HEK293 (cell line): ENCODE results near the gene LGI4.
"Not testable (repeated sequence)": the region's sequence is repeated elsewhere in the genome, so short reads cannot be mapped to it uniquely, and the experiment has no call there.

ENCODE experiments used
- CTCF ChIA-PET: fragments of 350-600 bp; formaldehyde crosslinking; extraction: SDS; loops from one replicate; lab custom pipeline; 2021; ENCODE audit warnings: antibody characterized with exemption; lab: Yijun Ruan, JAX
- POLR2A ChIA-PET: fragments of 300-600 bp; formaldehyde crosslinking; extraction: SDS; loops from one replicate; lab custom pipeline; 2020; ENCODE audit warnings: antibody characterized with exemption, inconsistent platforms; lab: Yijun Ruan, JAX
- H3K27ac ChIP-seq: fragments of 200-500 bp; sonication (Bioruptor generic); 2 replicates; pipeline ENCODE4 v1.5.1; 2014; ENCODE audit warnings: low read depth, low read length, control low read depth, inconsistent platforms; ENCODE audit errors: extremely low read depth
- H3K36me3 ChIP-seq, 2 experiments: fragments of 200-500 bp in 1 of 2; sonication (Bioruptor generic) in 1 of 2; 1 replicate in 1 of 2; 2 replicates in 1 of 2; pipeline ENCODE4 v1.5.1; 2014 to 2017; ENCODE audit warnings: inconsistent platforms in 2 of 2, low read length in 2 of 2; ENCODE audit not compliant: control insufficient read depth in 2 of 2, insufficient read depth in 1 of 2
- H3K4me1 ChIP-seq: fragments of 200-500 bp; sonication (Bioruptor generic); 2 replicates; pipeline ENCODE4 v1.5.1; 2014; ENCODE audit warnings: mild to moderate bottlenecking, low read length, inconsistent platforms; ENCODE audit not compliant: control insufficient read depth, insufficient read depth
- H3K4me3 ChIP-seq: 2 replicates; pipeline ENCODE4 v1.5.1; 2011; ENCODE audit warnings: low read depth, mild to moderate bottlenecking, control low read depth, low read length, moderate library complexity
- H3K9me3 ChIP-seq: fragments of 200-500 bp; sonication (Bioruptor generic); 2 replicates; pipeline ENCODE4 v1.5.1; 2014; ENCODE audit warnings: low read depth, low read length, inconsistent platforms; ENCODE audit not compliant: control insufficient read depth, insufficient read depth
- GLI2 ChIP-seq: fragments of 450-650 bp; formaldehyde crosslinking; IDR thresholded peaks from 2 replicates; pipeline ENCODE4; 2017; ENCODE audit warnings: missing biosample characterization, missing genetic modification characterization, low read depth, borderline replicate concordance
- HOXA7 ChIP-seq: sonication (generic); formaldehyde crosslinking; IDR thresholded peaks from 2 replicates; pipeline ENCODE4 v1.8.1; 2022; ENCODE audit warnings: missing genetic modification reagents, borderline replicate concordance
- KLF8 ChIP-seq: fragments of 450-650 bp; formaldehyde crosslinking; IDR thresholded peaks from 2 replicates; pipeline ENCODE4 v1.5.1; 2016; ENCODE audit warnings: missing biosample characterization, missing genetic modification characterization
- MEIS1 ChIP-seq: sonication (generic); formaldehyde crosslinking; IDR thresholded peaks from 2 replicates; pipeline ENCODE4 v1.8.1; 2022; ENCODE audit warnings: missing genetic modification reagents, mild to moderate bottlenecking, borderline replicate concordance
- RBAK ChIP-seq: fragments of 450-650 bp; formaldehyde crosslinking; IDR thresholded peaks from 2 replicates; pipeline ENCODE4 v1.5.1; 2016; ENCODE audit warnings: missing biosample characterization, missing genetic modification characterization
- YY2 ChIP-seq: fragments of 450-650 bp; formaldehyde crosslinking; IDR thresholded peaks from 2 replicates; pipeline ENCODE4 v1.5.1; 2016; ENCODE audit warnings: missing biosample characterization, missing genetic modification characterization
- ZBTB17 ChIP-seq: fragments of 450-650 bp; formaldehyde crosslinking; IDR thresholded peaks from 2 replicates; pipeline ENCODE4 v1.5.1; 2016; ENCODE audit warnings: missing biosample characterization, missing genetic modification characterization
- ZBTB8A ChIP-seq: fragments of 450-650 bp; formaldehyde crosslinking; IDR thresholded peaks from 2 replicates; pipeline ENCODE4 v1.5.1; 2016; ENCODE audit warnings: missing biosample characterization, missing genetic modification characterization
- ZNF10 ChIP-seq: fragments of 450-650 bp; formaldehyde crosslinking; IDR thresholded peaks from 2 replicates; pipeline ENCODE4 v1.5.1; 2017; ENCODE audit warnings: missing biosample characterization, missing genetic modification characterization
- ZNF121 ChIP-seq: fragments of 450-650 bp; formaldehyde crosslinking; IDR thresholded peaks from 2 replicates; pipeline ENCODE4 v1.5.1; 2016; ENCODE audit warnings: missing biosample characterization, missing genetic modification characterization
- ZNF138 ChIP-seq: fragments of 450-650 bp; formaldehyde crosslinking; IDR thresholded peaks from 2 replicates; pipeline ENCODE4 v1.5.1; 2016; ENCODE audit warnings: missing biosample characterization, missing genetic modification characterization, borderline replicate concordance
- ZNF202 ChIP-seq: fragments of 450-650 bp; formaldehyde crosslinking; IDR thresholded peaks from 2 replicates; pipeline ENCODE4 v1.5.1; 2016; ENCODE audit warnings: missing biosample characterization, missing genetic modification characterization, borderline replicate concordance
- ZNF23 ChIP-seq: fragments of 450-650 bp; formaldehyde crosslinking; IDR thresholded peaks from 2 replicates; pipeline ENCODE4 v1.5.1; 2016; ENCODE audit warnings: missing biosample characterization, missing genetic modification characterization, borderline replicate concordance
- ZNF324 ChIP-seq: fragments of 450-650 bp; formaldehyde crosslinking; IDR thresholded peaks from 2 replicates; pipeline ENCODE4 v1.5.1; 2016; ENCODE audit warnings: missing biosample characterization, missing genetic modification characterization
- ZNF391 ChIP-seq: fragments of 450-650 bp; formaldehyde crosslinking; IDR thresholded peaks from 2 replicates; pipeline ENCODE4 v1.5.1; 2016; ENCODE audit warnings: low read depth, missing biosample characterization, missing genetic modification characterization, borderline replicate concordance
- ZNF433 ChIP-seq: fragments of 450-650 bp; formaldehyde crosslinking; IDR thresholded peaks from 2 replicates; pipeline ENCODE4 v1.5.1; 2016; ENCODE audit warnings: missing biosample characterization, missing genetic modification characterization, low read depth
- ZNF624 ChIP-seq: fragments of 450-650 bp; formaldehyde crosslinking; IDR thresholded peaks from 2 replicates; pipeline ENCODE4 v1.5.1; 2017; ENCODE audit warnings: missing biosample characterization, missing genetic modification characterization
- ZNF660 ChIP-seq: fragments of 450-650 bp; IDR thresholded peaks from 2 replicates; pipeline ENCODE4 v1.5.1; 2018; ENCODE audit warnings: missing biosample characterization, mild to moderate bottlenecking, missing genetic modification characterization
- ZNF791 ChIP-seq: fragments of 450-650 bp; formaldehyde crosslinking; IDR thresholded peaks from 2 replicates; pipeline ENCODE4 v1.5.1; 2016; ENCODE audit warnings: missing biosample characterization, missing genetic modification characterization

Gene LGI4

DNA sequence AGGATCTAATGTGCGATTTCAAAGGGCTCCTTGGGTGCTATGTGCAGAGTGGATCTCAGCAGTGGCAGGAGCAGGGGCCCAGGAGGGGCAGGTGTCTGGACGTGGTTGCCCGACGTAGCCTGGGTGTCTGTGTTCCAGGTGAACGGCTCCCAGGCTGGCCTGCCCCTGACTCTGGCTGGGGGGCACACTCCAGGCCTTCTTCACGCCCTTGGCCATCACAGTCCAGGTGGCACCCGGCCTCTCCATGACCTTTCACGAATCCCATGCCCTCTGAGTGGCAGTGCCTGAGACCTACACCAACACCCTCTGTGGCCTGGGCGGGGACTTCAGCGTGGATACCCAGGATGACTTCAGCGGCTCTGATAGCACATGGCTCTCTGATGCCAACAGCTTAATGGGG, 30.5 kb downstream of the LGI4 start (continued):
- TF ChIP-seq ZNF624 (tag by site-specific recombination) (no peak), ZNF121 (tag by site-specific recombination) (no peak)

GRCh38 chr19:35103614-35104013, 31.2 kb downstream of the LGI4 start:
- H3K4me3 ChIP-seq, POLR2A ChIA-PET, H3K4me1 ChIP-seq: not testable (repeated sequence)
- peak; percentile 90 for TF ChIP-seq ZNF121 (tag by site-specific recombination)
- TF ChIP-seq, all 188 proteins: peak for 1; not testable (repeated sequence) for 187
- not testable (repeated sequence) for H3K9me3 ChIP-seq, H3K27ac ChIP-seq, H3K36me3 ChIP-seq
- CTCF ChIA-PET: interaction anchor here (0.6 to 1.6 kb wide), 6 partner anchors 11 to 59 kb away, joined by 3 to 10 read pairs (median 4); partner anchors contain the start of gene FXYD7

DNA sequence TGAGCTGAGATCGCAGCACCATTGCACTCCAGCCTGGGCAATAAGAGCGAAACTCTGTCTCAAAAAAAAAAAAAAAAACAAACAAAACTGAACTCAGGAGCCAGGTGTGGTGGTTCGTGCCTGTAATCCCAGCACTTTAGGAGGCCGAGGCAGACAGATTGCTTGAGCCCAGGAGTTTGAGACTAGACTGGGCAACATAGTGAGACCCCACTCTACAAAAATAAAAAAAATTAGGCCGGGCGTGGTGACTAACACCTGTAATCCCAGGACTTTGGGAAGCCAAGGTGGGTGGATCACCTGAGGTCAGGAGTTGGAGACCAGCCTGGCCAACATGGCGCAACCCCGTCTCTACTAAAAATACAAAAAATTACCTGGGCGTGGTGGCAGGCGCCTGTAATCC, 32.9 kb downstream of the LGI4 start:
- POLR2A ChIA-PET, H3K27ac ChIP-seq, H3K36me3 ChIP-seq, H3K9me3 ChIP-seq, H3K4me3 ChIP-seq, H3K4me1 ChIP-seq: not testable (repeated sequence)
- TF ChIP-seq ZNF121 (tag by site-specific recombination): peak; percentile 95
- CTCF ChIA-PET: interaction anchor here (0.7 to 2.3 kb wide), 4 partner anchors 13 to 1667 kb away, joined by 3 to 16 read pairs (median 4); partner anchors contain the start of gene FXYD3

DNA sequence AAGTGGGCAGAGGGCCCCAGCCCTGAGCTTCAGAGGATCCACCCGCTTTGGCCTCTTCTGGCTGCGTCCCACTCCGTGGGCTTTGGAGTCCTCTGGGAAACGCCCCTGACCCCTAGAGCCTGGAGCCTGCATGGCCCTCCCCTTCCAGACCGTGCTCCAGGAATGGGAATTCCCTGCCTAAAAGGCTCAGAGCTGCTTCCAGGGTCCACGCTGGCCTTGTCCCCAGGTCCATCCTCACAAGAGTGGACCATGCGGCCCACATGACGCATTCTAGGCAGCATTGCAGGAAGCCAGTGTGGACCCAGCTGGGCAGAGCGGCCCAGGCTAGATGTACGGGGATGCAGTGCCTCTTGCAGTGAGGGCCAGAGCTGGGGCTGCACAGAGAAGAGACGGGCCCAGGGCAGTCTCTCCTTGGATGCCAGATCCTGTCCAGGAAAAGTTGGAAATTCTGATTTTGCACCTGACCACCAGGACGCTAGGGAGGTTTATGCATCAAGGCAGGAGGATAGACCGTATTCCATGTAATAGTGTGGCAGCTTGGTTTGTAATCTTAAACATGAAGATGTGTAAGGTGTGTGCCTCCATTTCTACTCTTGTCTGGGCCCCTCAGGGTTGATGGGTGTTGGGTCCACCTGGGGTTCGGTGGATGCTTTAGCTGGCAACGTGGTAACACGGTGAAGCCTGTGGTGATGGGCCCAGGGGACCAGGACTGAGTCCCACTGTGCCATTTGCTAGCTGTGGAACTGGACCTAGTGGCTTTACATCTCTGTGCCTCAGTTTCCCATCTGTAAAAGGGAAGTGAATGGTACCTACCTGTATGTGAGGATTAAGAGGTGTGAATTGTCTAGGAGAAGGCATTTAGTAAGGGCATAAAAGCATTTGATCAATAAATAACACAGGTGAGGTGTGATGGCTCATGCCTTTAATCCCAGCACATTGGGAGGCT, 34.0 kb downstream of the LGI4 start:
- Histone ChIP-seq H3K9me3 (no peaks in the 10 kb centered on the region), H3K4me1 (no peaks in the 10 kb centered on the region), H3K4me3 (no peak overlapping the region), H3K27ac (no peak overlapping the region), H3K36me3 (no peaks in the 10 kb centered on the region; a peak in 1 of 3 replicates)
- ChIA-PET CTCF (interaction anchor here (0.6 to 2.3 kb wide), 12 partner anchors 10 to 659 kb away, joined by 3 to 18 read pairs (median 4); partner anchors contain the start of gene FXYD3), POLR2A (no interaction called here)
- TF ChIP-seq GLI2 (tag by site-specific recombination) (no peak), ZNF324 (tag by site-specific recombination) (no peak), ZNF660 (tag by site-specific recombination) (no peak), ZNF791 (tag by site-specific recombination) (no peak), MEIS1 (CRISPR knock-in tag) (no peak), RBAK (tag by site-specific recombination) (no peak), YY2 (tag by site-specific recombination) (no peak), ZBTB8A (tag by site-specific recombination) (no peak), KLF8 (tag by site-specific recombination) (no peak), ZNF433 (tag by site-specific recombination) (no peak), ZNF202 (tag by site-specific recombination) (no peak), ZNF391 (tag by site-specific recombination) (no peak), ZBTB17 (no peak), ZNF10 (tag by site-specific recombination) (no peak), HOXA7 (no peak), ZNF138 (no peak), ZNF23 (tag by site-specific recombination) (no peak)
- TF ChIP-seq, all 188 proteins: peak for 0
